GM21447 (cell line): Measurements from ENCODE around the gene CLEC4F.

Experiments
- ATAC-seq: cut with Tn5 transposase; IDR thresholded peaks from one replicate; pipeline ENCODE4 v1.9.1; 2021; ENCODE audit not compliant: unreplicated experiment

The CLEC4F gene, protein sequence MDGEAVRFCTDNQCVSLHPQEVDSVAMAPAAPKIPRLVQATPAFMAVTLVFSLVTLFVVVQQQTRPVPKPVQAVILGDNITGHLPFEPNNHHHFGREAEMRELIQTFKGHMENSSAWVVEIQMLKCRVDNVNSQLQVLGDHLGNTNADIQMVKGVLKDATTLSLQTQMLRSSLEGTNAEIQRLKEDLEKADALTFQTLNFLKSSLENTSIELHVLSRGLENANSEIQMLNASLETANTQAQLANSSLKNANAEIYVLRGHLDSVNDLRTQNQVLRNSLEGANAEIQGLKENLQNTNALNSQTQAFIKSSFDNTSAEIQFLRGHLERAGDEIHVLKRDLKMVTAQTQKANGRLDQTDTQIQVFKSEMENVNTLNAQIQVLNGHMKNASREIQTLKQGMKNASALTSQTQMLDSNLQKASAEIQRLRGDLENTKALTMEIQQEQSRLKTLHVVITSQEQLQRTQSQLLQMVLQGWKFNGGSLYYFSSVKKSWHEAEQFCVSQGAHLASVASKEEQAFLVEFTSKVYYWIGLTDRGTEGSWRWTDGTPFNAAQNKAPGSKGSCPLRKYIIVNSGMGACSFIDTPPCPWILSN

DNA sequence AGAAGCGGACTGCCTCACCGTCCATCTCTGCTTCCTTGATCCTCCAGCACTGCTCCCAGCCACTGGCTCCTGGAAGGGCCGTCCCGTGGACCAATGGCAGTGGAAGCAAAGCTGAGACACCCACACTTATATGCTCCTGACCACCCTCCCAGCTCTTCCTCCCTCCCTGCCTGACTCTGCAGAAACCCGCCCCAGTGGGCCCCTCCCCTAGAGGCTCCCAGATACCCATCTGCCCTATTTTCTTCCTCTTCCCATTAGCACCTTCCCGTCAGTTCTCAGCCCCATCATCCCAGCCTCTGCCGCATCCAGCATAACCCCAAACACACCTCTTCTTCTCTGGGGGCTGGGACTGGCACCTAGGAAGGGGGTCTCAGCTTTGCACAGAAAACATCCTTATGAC lies at the start of gene CLEC4F:
Gene CLEC4F (minus strand): TSS at position 101 of the 400 bp plus-strand sequence. CDS start 76 bp downstream, at position 25.
- ATAC-seq: no peak

DNA sequence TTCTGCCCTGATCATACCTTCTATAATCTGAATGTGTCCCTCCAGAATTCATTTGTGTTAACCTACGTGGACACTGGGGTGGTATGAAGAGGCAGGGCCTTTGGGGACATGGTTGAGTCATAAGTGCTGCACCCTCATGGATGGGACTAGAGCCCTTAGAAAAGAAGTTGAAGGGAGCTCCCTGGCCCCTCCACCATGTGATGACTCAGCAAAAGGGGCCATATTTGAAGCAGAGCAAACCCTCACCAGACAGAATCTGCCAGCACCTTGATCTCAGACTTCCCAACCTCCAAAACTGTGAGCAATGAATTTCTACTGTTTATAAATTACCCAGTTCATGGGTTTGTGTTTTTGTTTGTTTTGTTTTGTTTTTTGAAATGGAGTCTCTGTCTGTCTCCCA lies 48.6 kb upstream of the CLEC4F start:
- ATAC-seq: no peak

DNA sequence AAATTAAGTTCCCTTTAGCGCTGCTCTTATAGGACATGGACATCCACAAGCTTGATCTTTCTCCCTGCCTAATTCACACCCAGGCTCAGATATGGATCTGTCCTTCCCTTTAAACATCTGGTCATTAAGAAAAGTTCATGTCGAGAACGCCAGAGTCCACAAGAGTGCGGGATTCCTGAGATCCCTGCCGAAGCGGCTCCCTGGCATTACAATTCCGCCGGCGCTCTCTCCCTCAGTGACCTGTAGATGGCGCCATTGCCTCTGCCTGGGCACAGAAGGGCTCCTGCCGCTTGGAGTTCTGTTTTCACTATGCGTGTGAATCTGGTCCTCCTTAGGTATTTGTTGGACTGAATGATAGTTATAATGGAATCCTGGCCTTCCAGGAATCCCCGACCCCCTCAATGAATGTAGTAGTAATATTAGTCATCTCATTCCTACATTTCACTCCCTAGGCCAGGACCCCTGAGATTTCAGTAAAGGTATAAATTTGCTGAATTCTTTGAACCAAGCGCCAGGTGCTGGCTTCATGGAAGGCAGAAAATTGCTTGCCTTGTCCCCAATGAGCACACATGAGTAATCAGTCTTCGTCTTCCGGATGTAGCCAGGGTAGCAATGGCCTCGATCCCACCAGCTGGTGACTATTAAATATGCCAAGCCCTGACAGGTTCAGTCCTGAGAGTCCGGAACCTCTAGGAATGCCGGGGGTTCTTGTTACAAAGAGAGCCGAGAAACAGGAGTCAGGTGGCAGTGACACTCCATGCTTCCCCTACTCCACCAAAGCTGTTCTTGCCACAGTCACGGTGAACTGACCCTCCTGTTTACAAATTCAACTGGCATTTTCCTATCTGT lies 41.6 kb upstream of the CLEC4F start:
- ATAC-seq: no peak

DNA sequence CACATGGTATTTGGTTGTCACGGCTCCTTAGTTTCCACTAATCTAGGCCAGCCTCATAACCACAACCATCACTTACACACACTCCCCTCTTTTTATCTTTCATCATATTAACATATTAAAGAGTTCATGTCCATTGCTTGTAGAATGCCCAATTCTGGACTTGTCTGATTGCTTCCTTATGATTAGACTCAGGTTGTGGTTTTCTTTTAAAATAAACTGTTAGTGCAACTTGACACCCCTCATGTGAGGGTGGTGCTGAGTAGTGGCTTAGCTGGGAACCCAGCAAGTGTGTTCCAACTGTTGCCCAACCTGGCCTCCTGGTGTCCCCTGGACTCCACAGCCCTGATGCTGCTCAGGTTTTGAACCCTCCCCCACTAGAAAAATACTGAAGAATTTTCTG lies 35.3 kb upstream of the CLEC4F start:
- no peak for ATAC-seq

DNA sequence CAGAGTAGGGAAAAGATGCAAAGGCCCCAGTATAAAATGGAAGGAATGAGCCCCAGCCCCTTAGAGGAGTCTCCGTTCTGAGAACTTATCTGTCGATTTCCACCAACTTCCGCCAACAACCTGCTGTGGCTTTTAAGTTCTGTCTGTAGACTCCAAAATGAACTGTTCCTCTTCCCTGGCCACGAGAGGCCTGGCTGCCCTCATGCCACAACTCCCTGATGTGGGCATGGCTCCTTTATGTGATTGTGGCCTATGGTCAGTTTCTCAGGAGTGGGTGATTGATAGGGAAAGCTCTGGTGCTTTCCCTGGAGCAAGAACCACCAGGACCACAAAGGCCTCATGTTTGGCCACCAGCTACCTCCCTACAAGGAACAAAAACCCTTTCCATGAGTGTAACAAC lies 34.0 kb upstream of the CLEC4F start:
- no peak for ATAC-seq

DNA sequence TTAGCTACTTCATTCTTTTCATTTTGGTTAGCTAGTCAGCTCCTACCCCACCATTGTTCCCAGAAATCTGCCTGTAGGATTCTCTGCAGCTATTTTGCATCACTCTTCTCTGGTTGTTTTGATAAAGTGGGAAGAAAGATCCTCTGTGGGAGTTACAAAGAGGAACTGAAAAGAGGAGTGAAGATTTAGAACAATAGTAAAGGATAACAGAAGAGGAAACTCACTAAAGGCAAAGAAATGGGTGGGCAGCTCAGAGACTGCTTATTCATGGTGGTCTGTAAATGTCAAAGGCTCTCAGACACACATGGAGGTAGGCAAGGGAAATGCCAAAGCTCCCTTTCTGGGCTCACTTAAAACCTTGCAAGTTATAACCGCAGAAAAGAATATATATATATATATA lies 32.4 kb upstream of the CLEC4F start:
- ATAC-seq: no peak

DNA sequence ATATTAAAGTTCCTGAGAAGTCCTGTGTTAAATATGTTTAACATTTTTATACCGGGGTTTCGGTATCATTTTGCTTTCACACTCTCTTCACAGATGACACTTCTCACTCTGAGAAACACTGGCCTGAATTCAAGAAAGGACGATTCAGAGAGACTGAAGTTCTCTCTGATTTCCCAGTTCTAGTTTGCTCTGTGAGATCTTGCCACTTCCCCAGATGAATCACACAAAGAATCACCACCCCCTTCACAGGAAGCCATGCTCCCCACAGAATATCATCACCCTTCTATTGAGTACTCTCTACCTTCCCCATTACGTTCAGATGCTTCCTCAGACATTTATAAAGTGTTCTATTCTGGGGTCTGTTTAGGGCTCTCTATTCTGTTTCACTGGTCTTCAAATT lies 31.3 kb upstream of the CLEC4F start:
- ATAC-seq: peak; percentile 84

DNA sequence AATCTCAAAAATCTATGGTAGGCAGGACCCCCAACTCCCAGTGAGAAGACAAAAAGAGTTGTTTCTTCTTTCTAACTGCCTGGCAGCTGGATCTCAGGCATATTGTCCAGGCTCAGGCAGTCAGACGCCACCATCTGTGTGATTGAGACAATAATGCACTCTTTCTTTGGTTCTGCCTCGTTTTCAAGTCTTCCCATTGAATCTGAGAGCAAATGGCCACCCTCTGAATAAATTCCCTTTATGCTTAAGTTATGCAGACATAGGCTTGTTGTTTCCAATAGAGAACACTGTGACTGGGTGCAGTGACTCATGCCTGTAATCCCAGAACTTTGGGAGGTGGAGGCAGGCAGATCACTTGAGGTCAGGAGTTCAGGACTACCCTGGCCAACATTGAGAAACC lies 30.5 kb upstream of the CLEC4F start:
- no peak for ATAC-seq

DNA sequence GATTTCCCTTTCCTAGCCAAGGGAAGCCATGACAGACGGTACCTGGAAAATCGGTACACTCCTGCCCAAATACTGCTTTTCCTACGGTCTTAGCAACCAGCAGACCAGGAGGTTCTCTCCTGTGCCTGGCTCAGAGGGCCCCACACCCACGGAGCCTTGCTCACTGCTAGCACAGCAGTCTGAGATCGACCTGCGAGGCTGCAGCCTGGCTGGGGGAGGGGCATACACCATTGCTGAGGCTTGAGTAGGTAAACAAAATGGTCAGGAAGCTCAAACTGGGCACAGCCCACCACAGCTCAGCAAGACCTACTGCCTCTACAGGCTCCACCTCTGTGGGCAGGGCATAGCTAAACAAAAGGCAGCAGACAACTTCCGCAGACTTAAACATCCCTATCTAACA lies 22.0 kb upstream of the CLEC4F start:
- no peak for ATAC-seq

DNA sequence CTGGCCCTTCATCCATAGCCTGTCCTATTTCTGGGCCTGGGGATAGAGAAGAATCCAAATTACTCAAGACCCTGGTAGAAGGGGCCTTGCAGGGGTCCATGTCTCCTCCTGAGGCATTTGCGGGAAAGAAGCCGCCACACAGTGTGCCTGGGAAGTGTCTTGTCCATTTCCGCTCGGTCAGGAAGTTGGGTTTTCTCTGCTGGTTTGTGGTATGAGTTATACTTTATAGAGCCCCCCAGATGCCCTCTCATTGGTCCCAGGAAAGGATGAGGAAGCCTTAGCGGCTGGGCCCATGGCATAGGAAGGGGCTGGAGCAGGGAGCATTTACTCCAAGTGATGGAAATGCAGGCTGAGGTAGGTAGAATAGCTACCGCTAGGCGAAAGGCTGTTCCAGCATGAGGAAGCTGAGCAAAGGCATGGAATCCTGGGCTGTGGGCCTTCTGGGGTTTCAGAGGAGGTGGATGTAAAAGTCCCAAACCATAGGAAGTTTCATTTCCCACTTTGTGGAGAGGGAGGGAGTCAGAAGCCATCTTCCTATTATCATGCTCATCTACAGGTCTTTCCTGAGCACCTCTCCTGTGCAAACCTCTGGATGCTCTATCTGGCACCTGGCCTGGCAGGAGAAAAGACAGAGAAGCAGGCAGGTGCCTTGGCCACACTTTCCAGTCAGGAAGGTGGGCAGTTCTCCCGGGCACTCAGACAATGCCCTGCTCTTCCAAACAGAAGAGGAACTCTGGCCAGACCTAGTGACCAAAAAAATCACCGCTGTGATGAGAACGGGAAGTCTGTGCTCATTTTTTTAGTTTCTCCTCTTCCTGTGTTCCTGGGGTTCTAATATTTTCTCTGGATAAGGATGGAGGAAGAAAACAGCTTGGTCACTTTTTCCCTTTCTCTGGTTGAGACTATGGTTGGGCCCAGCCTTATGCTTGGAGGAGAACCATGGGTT lies 17.9 kb upstream of the CLEC4F start:
- ATAC-seq: no peak

DNA sequence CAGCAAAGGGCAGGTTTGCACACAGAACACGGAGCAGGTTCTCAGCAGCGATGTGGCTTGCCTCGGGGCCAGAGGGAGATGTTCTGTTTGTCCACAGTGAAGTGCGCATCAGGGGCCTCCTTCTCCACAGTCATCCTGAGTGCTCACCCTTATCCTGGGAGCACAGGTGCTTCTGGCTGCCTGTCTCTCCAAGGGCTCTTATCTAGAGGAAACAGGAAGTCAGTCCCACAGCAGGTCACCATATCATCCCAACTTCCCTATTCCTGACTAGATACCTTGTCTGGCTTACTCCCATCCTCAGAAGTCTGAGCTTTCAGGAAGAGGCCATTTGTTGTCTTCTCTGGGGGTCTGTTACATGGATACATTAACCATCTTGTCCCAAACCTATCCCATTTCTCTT lies 15.2 kb upstream of the CLEC4F start, which contains the start of gene CD207:
Gene CD207 (minus strand): TSS at position 174 of the 400 bp plus-strand sequence. CDS start 40 bp downstream, at position 134.
- no peak for ATAC-seq

DNA sequence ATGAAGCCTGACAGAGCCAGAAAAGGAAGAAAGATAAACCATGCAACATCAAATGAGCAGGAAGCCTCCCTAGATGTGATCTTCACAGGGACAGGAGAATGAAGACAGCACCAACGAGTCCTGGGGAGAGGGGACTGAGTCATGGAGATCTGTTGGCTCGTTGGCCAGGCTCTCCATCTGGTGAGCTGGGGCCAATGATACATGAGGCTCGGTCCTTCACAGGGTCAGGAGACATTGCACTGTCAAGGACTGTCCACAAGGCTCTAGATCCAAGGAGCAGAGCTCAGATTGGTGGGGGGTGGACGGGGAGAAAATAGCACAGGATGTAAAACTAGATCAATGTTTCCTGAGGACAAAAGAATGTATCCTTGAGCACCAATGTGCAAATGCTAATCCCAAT lies 14.5 kb upstream of the CLEC4F start:
- no peak for ATAC-seq

DNA sequence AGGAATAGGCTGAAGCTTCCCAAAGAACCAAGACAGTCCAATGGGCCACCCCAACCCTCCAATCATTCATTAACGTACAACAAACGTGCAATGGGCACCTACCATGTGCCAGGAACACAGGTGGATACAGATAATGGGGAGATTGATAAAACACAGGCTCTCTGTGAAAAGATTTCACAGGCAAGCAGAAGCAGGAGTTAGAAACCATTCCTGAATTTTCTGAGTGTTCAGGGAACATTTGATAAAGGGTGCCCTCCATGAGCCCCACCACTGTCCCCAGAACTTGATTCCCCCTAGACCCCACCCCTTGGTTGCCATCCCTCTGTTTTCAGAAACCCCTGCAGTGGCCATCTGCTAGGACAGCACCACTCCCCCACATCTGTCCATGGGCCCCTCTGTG lies 13.7 kb upstream of the CLEC4F start:
- ATAC-seq: no peak

DNA sequence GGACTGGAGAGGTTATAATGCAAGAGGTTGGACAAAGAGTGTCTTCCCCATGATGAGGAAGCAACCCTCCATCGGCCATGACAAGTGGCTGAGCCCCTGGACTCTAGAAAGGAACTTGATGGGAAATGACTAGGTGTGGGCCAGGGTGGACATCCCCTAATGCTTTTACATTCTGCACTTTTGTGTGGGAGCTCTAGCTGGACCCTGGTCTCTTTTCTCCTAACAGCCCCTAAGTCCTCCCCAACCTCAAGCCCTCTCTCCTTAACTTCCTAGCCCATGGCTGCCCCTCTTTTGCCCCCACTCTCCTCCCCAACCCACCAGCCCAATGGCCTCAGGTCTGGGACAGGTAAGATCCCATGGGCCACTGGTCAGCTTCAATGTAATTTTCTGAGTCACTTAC lies 12.8 kb upstream of the CLEC4F start:
- no peak for ATAC-seq

DNA sequence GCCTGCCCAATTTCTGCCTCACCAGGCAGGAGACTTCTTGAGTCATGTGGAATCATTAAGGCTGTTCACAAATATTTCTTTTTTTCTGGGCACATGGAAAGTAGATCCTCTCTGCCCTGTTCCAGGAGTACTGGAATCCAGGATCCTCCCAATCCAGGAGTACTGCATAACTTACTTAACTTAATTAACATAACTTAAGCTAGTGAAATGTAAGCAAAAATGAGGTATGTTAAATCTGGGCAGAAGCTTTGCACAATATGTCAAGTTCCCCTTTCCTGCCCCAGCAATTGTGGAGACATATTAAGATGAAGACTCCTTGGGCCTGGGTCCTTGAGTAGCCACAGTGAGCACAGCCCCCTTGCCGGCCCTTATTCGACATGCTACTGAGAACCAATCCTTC lies 12.0 kb upstream of the CLEC4F start:
- no peak for ATAC-seq

DNA sequence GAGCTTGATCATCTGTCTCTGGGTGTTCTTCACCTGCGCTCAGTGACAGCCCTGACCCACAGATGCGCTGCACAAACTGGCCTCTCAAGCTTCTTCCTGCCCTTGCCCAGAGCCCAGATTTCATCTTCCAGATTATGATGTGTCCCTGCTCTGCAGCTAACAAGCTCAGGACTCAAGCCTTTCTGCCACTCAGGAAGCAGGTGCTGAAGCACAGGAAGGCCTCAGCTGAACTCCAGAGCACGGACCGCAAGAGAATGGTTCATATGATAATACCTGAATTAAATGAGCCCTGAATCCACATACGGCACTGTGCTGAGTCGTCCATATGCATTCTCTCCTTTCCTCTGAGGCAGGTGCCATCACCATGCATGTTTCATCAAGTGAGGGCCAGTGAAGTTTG lies 11.5 kb upstream of the CLEC4F start:
- ATAC-seq: no peak

DNA sequence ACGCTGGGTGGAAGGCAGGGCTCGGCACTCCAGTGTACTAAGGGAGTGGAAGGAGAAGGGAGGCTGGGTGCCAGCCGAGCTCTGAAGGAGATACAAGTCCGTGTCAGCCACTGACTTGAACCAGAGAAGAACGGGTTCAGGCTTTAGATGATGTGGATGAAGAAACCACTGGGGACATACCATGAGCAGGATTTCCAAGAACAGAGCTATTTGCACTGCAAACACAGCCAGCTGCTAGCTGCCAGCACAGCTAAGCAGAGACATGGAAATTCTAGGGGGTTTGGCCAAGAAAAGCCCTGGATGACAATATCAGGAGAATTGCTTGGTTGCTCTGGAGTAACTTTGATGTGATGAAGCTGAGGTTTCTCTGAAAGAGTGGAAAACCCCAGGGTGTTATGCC lies 10.0 kb upstream of the CLEC4F start:
- no peak for ATAC-seq

DNA sequence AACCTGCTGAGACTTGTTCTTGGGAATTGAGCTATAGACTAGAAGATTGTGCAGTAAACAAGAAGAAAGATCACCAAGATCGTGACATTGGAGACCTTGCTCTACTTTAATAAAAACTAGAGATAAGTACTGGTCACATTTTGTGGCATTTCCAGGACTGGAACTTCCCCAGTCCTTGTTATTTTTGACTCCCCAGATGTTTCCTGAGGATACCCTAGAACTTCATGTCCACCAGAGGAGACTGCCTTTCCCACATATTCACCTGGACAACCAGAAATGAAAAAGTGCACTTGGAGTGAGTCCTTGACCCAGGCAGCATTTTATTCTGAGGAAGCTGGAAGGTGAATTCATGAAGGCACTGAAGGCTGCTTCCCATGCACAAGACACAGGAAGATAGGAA lies 9.5 kb upstream of the CLEC4F start:
- no peak for ATAC-seq

DNA sequence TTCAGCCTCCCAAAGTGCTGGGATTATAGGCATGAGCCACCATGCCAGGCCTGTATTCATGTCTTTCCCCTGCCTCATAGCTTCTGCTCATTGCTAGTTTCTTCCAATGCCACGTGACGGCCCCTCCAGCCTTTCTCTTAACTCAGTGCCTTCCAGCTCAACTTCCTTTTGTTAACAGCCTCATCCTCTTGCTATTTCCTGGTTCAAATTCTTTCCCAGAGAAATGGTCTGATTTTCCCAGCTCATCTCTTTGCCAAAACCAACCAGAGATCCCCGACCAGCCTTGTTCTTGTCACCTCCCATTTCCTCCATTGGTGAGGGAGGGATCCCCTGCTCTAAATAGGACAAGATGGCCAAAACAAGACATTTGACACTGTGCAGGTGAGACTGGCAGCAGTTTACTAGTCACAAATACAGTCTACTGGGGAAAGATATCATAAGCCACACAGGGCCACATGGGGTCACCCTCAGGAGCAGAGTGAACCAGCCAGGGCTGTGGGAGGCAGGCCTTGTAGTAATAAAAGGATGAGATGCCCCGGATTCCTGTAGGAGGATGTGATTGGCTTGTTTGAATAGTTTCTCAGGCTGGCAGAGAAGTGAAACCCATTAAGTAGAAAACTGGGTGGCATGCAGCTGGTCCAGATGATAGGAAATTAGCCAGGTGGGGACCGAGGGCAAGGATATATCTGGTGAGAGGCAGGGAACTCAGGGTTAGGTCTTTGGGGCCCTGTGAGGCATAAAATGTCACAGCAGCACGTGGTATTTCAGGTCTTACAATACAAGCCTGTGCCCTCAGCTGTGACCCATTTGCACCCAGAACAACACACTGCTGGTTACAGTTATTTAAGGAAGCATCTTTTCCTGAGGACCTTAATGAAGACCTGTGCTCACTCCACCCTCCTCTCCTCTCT lies 8.8 kb upstream of the CLEC4F start:
- ATAC-seq: no peak

DNA sequence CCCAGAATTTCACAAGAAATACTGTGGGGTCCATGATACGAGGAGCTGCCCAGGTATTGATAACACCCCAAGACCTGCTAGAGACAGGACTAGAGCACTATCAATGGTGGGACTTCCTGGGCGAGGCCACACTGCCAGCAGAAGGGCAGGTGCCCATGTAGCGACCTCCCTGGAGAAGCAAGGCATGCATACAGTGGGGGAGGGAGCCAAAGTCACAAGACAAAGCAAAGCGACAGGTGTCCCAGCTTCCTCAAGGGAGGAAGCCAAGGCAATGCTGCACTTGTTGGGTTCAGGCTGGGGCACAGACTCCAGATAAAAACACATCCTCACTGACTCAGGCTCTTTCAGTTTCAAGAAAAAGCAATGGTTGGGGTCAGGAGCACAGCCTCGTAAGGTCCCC lies 7.7 kb upstream of the CLEC4F start:
- no peak for ATAC-seq
